Neural cell (in vitro differentiated cells): ENCODE data around the gene SLC26A3. TPM values are rescaled to one million over a fixed set of nuclear protein-coding genes. Genes with fewer than 3 reads are reported as not detected.

Experiments used
- H2AFZ ChIP-seq: fragments of 200-600, 300-800 bp; sonication (generic), shearing (Covaris generic); 2 replicates; pipeline ENCODE4 v1.6.0; 2014; ENCODE audit warnings: low read depth, mild to moderate bottlenecking, antibody characterized with exemption, low read length, moderate library complexity
- H3F3A ChIP-seq: fragments of 200-600 bp; shearing (Covaris generic); 2 replicates; pipeline ENCODE4 v1.6.1; 2016; ENCODE audit warnings: mild to moderate bottlenecking, moderate library complexity, mixed read lengths, antibody characterized with exemption, low read length; ENCODE audit not compliant: insufficient read depth, poor library complexity, severe bottlenecking
- H3K27ac ChIP-seq: fragments of 200-600, 300-800 bp; sonication (generic), shearing (Covaris generic); 2 replicates; pipeline ENCODE4 v1.5.1; 2014; ENCODE audit warnings: mild to moderate bottlenecking, low read length, moderate library complexity
- H3K27me3 ChIP-seq: fragments of 300-800, 200-600 bp; sonication (generic), shearing (Covaris generic); 2 replicates; pipeline ENCODE4 v1.6.0; 2014; ENCODE audit warnings: mild to moderate bottlenecking, low read depth, low read length, moderate library complexity; ENCODE audit not compliant: insufficient read depth
- H3K36me3 ChIP-seq: fragments of 300-800, 200-600 bp; sonication (generic), shearing (Covaris generic); 2 replicates; pipeline ENCODE4 v1.5.1; 2014; ENCODE audit warnings: mild to moderate bottlenecking, antibody characterized with exemption, low read length, moderate library complexity; ENCODE audit not compliant: insufficient read depth
- H3K4me2 ChIP-seq: fragments of 300-800, 200-600 bp; sonication (generic), shearing (Covaris generic); 2 replicates; pipeline ENCODE4 v1.6.0; 2014; ENCODE audit warnings: mild to moderate bottlenecking, low read length
- H3K4me3 ChIP-seq: fragments of 300-800, 200-600 bp; sonication (generic), shearing (Covaris generic); 2 replicates; pipeline ENCODE4 v1.5.1; 2014; ENCODE audit warnings: mild to moderate bottlenecking, low read length, moderate library complexity
- H3K79me2 ChIP-seq: fragments of 200-600 bp; shearing (Covaris generic); replicated peaks from 2 replicates; pipeline ENCODE4 v1.6.0; 2014; ENCODE audit warnings: mild to moderate bottlenecking, low read length, moderate library complexity; ENCODE audit not compliant: insufficient read depth
- H3K9ac ChIP-seq: fragments of 300-800, 200-600 bp; sonication (generic), shearing (Covaris generic); 2 replicates; pipeline ENCODE4 v1.6.1; 2016; ENCODE audit warnings: mild to moderate bottlenecking, low read length, mixed read lengths
- H3K9me2 ChIP-seq: fragments of 200-600 bp; shearing (Covaris generic); 2 replicates; pipeline ENCODE4 v1.6.1; 2016; ENCODE audit warnings: mild to moderate bottlenecking, low read length, mixed read lengths; ENCODE audit not compliant: insufficient read depth
- H3K9me3 ChIP-seq: fragments of 200-600, 300-800 bp; sonication (generic), shearing (Covaris generic); 2 replicates; pipeline ENCODE4 v1.6.1; 2016; ENCODE audit warnings: mild to moderate bottlenecking, mixed run types, low read length, moderate library complexity, mixed read lengths
- H4K20me1 ChIP-seq: fragments of 200-600 bp; shearing (Covaris generic); 2 replicates; pipeline ENCODE4 v1.6.1; 2016; ENCODE audit warnings: mild to moderate bottlenecking, mixed run types; ENCODE audit not compliant: insufficient read depth
- EP300 ChIP-seq: fragments of 450-650 bp; conservative IDR thresholded peaks from 2 replicates; pipeline ENCODE4 v1.6.1; 2014; ENCODE audit warnings: antibody characterized with exemption, mild to moderate bottlenecking, moderate library complexity; ENCODE audit not compliant: poor library complexity, severe bottlenecking
- EZH2 ChIP-seq: fragments of 200-600, 300-800 bp; shearing (Covaris generic), sonication (generic); IDR thresholded peaks from 2 replicates; pipeline ENCODE4 v1.6.1; 2014; ENCODE audit warnings: antibody characterized with exemption, low read length, borderline replicate concordance, mild to moderate bottlenecking; ENCODE audit not compliant: insufficient read depth, poor library complexity, severe bottlenecking
- MXI1 ChIP-seq: fragments of 450-650 bp; conservative IDR thresholded peaks from 2 replicates; pipeline ENCODE4 v1.6.1; 2014; ENCODE audit warnings: antibody characterized with exemption, mild to moderate bottlenecking; ENCODE audit not compliant: poor library complexity, severe bottlenecking
- POLR2AphosphoS5 ChIP-seq: IDR thresholded peaks from 2 replicates; pipeline ENCODE4 v1.6.1; 2012
- RAD21 ChIP-seq: fragments of 450-650 bp; conservative IDR thresholded peaks from 2 replicates; pipeline ENCODE4 v1.6.1; 2014; ENCODE audit warnings: antibody characterized with exemption, mild to moderate bottlenecking, moderate library complexity
- SMC3 ChIP-seq: fragments of 450-650 bp; conservative IDR thresholded peaks from 2 replicates; pipeline ENCODE4 v1.6.1; 2014; ENCODE audit warnings: antibody characterized with exemption, mild to moderate bottlenecking, moderate library complexity; ENCODE audit not compliant: poor library complexity
- TAF1 ChIP-seq: IDR thresholded peaks from 2 replicates; pipeline ENCODE4 v1.6.1; 2012; ENCODE audit warnings: low read depth
- polyA plus RNA-seq: library from polyadenylated mRNA; depleted of rRNA; stranded (reverse); fragments of >200 nt; gene quantifications from 2 replicates; pipeline ENCODE4 v1.2.3, GENCODE V29; 2014
- TF ChIP-seq, protein P1 (sequence below): fragments of 450-650 bp; IDR thresholded peaks from 2 replicates; pipeline ENCODE4 v1.5.1; 2014; ENCODE audit warnings: antibody characterized with exemption, mild to moderate bottlenecking, moderate library complexity; ENCODE audit not compliant: poor library complexity, severe bottlenecking
- TF ChIP-seq, protein P2 (sequence below): IDR thresholded peaks from 2 replicates; pipeline ENCODE4 v1.6.1; 2012; ENCODE audit warnings: borderline replicate concordance

Gene SLC26A3
- polyA plus RNA-seq, 1 donor from 2014 or later: not detected

DNA sequence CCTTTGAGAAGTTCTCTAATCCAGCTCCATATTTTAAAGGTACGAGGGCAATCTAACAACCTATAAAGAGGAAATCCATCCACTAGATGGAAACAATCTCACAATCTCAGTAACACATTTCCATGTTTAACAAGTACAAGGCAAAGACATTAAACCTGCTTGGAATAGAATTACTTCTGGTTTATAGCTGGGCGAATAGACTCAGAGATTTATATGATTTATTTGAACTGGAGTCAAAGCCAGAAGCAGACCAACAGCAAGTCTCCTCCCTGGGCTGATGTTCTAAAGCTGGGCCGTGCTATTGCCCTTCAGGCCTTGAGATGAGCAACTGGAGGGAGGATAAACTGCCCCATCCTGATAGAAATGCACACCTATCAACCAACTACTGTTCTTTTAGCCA lies 25.3 kb downstream of the SLC26A3 start:
- no peak overlapping the region for H3K27ac ChIP-seq
- no peaks in the 10 kb centered on the region for H3K9me3 ChIP-seq
- H2AFZ ChIP-seq: no peak overlapping the region

DNA sequence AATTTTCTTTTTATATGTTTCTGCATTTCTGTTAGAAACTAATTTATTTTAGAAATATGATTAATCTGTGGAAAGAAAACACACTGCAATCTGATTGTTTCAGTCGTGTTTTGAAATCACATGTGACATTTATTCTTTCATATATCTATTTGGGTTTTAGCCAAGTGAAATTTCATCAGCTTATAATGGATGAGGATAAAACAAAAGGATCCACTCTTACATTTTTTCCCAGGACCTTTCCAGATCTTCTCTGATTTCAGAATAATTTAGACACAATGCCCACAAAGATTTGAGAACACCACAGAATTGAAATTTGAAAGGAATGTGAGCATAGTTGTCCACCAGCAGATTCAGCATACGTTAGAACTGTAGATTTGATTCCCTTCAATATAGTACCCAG lies 30.0 kb downstream of the SLC26A3 start:
- H3K4me2 ChIP-seq: no peak overlapping the region
- H3F3A ChIP-seq: no peaks in the 10 kb centered on the region
- no peaks in the 10 kb centered on the region for H3K79me2 ChIP-seq
- H3K4me3 ChIP-seq: no peak overlapping the region
- H3K9me3 ChIP-seq: no peaks in the 10 kb centered on the region
- H3K36me3 ChIP-seq: no peaks in the 10 kb centered on the region
- no peak overlapping the region for H3K27ac ChIP-seq
- H4K20me1 ChIP-seq: no peaks in the 10 kb centered on the region
- H3K9ac ChIP-seq: no peak overlapping the region
- no peaks in the 10 kb centered on the region for H3K9me2 ChIP-seq
- TF ChIP-seq EP300: no peak
- TF ChIP-seq, protein P1, sequence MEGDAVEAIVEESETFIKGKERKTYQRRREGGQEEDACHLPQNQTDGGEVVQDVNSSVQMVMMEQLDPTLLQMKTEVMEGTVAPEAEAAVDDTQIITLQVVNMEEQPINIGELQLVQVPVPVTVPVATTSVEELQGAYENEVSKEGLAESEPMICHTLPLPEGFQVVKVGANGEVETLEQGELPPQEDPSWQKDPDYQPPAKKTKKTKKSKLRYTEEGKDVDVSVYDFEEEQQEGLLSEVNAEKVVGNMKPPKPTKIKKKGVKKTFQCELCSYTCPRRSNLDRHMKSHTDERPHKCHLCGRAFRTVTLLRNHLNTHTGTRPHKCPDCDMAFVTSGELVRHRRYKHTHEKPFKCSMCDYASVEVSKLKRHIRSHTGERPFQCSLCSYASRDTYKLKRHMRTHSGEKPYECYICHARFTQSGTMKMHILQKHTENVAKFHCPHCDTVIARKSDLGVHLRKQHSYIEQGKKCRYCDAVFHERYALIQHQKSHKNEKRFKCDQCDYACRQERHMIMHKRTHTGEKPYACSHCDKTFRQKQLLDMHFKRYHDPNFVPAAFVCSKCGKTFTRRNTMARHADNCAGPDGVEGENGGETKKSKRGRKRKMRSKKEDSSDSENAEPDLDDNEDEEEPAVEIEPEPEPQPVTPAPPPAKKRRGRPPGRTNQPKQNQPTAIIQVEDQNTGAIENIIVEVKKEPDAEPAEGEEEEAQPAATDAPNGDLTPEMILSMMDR: no peak
- no peak for TF ChIP-seq MXI1
- TF ChIP-seq POLR2AphosphoS5: no peak
- no peak for TF ChIP-seq RAD21
- TF ChIP-seq SMC3: no peak
- TF ChIP-seq, protein P2, sequence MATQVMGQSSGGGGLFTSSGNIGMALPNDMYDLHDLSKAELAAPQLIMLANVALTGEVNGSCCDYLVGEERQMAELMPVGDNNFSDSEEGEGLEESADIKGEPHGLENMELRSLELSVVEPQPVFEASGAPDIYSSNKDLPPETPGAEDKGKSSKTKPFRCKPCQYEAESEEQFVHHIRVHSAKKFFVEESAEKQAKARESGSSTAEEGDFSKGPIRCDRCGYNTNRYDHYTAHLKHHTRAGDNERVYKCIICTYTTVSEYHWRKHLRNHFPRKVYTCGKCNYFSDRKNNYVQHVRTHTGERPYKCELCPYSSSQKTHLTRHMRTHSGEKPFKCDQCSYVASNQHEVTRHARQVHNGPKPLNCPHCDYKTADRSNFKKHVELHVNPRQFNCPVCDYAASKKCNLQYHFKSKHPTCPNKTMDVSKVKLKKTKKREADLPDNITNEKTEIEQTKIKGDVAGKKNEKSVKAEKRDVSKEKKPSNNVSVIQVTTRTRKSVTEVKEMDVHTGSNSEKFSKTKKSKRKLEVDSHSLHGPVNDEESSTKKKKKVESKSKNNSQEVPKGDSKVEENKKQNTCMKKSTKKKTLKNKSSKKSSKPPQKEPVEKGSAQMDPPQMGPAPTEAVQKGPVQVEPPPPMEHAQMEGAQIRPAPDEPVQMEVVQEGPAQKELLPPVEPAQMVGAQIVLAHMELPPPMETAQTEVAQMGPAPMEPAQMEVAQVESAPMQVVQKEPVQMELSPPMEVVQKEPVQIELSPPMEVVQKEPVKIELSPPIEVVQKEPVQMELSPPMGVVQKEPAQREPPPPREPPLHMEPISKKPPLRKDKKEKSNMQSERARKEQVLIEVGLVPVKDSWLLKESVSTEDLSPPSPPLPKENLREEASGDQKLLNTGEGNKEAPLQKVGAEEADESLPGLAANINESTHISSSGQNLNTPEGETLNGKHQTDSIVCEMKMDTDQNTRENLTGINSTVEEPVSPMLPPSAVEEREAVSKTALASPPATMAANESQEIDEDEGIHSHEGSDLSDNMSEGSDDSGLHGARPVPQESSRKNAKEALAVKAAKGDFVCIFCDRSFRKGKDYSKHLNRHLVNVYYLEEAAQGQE: no peak
- no peak for TF ChIP-seq TAF1
- TF ChIP-seq EZH2: no peak
- no peak overlapping the region for H2AFZ ChIP-seq
- H3K27me3 ChIP-seq: no peaks in the 10 kb centered on the region

More for the DNA sequence above, 25.3 kb downstream of the SLC26A3 start:
- H3K79me2 ChIP-seq: no peaks in the 10 kb centered on the region
- no peaks in the 10 kb centered on the region for H3K27me3 ChIP-seq
- no peaks in the 10 kb centered on the region for H4K20me1 ChIP-seq
- no peak overlapping the region for H3K4me3 ChIP-seq
- H3K36me3 ChIP-seq: no peaks in the 10 kb centered on the region
- no peak overlapping the region for H3K9ac ChIP-seq
- TF ChIP-seq, protein P2: no peak
- no peak for TF ChIP-seq POLR2AphosphoS5
- TF ChIP-seq EP300: no peak
- no peak for TF ChIP-seq EZH2
- TF ChIP-seq, protein P1: no peak
- TF ChIP-seq MXI1: no peak
- TF ChIP-seq SMC3: no peak
- TF ChIP-seq TAF1: no peak
- TF ChIP-seq RAD21: no peak
- H3K9me2 ChIP-seq: no peaks in the 10 kb centered on the region
- no peak overlapping the region for H3K4me2 ChIP-seq
- no peaks in the 10 kb centered on the region for H3F3A ChIP-seq
